Measurements from ENCODE around the gene LIPE. TPM values are rescaled to one million over a fixed set of nuclear protein-coding genes. Genes with fewer than 3 reads are reported as not detected.

Gene LIPE
- total and polyA plus RNA-seq, 7 donors = 1.6 to 48.0 (median 7.5) TPM

- no peak for DNase-seq
- peaks cover 20 to 80% (median 31%) of the 10 kb centered on the region in 4 donors for H3K36me3 ChIP-seq
- WGBS, 2 donors = 96% methylated on average over 29 of the region's 29 CpGs
Observed at GRCh38 chr19:42353341-42354015, 73.7 kb downstream of the LIPE start.

DNA sequence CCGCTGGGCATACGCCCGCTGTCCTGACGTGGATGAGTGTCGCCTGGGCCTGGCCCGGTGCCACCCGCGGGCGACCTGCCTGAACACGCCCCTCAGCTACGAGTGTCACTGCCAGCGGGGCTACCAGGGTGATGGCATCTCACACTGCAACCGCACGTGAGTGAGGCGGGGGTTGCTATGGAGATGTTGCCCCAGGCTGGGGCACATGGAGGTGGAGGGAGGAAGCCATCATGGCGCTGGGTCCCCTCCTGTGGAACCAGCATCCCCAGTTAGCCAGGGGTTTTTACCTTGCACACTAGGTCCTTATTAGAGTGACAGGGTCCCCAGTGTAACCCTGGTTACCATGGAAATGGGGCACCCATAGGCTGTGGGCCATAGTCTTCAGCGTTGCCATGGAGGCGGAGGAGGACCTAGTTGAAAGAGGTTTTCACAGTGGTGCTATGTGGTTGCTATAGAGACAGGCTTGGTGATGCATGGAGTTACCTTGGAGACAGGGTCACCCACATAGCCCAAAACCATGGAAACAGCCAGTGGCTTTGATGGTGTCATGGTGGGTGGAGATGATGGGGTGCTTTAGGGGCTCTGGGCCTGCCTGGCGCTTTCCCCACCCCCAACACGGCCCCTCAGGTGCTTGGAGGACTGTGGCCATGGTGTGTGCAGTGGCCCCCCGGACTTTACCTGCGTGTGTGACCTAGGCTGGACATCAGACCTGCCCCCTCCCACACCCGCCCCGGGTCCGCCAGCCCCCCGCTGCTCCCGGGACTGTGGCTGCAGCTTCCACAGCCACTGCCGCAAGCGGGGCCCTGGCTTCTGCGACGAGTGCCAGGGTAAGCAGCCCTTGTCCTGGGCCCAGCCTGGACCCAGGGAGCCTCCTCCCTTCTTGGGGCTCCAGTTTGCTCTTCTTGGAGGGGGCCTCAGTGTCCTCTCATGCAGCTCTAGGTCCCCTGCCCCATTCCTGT lies 74.6 kb downstream of the LIPE start:
- WGBS, 2 donors = 85 to 93% methylated on average over 31 of the region's 31 CpGs
- DNase-seq = no peak
- intact Hi-C loops (cut with DNase I) = no loop called here
- Histone ChIP-seq H3K36me3 (peaks cover 23 to 79% (median 28%) of the 10 kb centered on the region in 4 donors), H3K27ac (no peak overlapping the region), H3K4me3 (no peak overlapping the region), H3K9me3 (no peaks in the 10 kb centered on the region), H3K27me3 (no peaks in the 10 kb centered on the region), H3K4me1 (no peaks in the 10 kb centered on the region)
- TF ChIP-seq POLR2AphosphoS5 (IDR thresholded peaks at IDR 0.05) (no peak), POLR2A (IDR thresholded peaks at IDR 0.05) (no peak), EP300 (IDR thresholded peaks at IDR 0.05) (no peak), CTCF (IDR thresholded peaks at IDR 0.05) (no peak)

More at GRCh38 chr19:42353341-42354015, 73.7 kb downstream of the LIPE start:
- no peak for TF ChIP-seq EP300 (IDR thresholded peaks at IDR 0.05)
- TF ChIP-seq POLR2AphosphoS5 (IDR thresholded peaks at IDR 0.05) = no peak
- no peak for TF ChIP-seq CTCF (IDR thresholded peaks at IDR 0.05)
- no peak for TF ChIP-seq POLR2A (IDR thresholded peaks at IDR 0.05)
- intact Hi-C loops (cut with DNase I) = no loop called here
- Histone ChIP-seq H3K9me3 (no peaks in the 10 kb centered on the region), H3K27me3 (no peaks in the 10 kb centered on the region), H3K27ac (no peak overlapping the region), H3K4me3 (no peak overlapping the region), H3K4me1 (no peaks in the 10 kb centered on the region)

Small RNA genes within 50 kb of the gene (small RNA-seq; reads per million reads assigned to genes)
- 0 reads per million in 3 donors for gene RNU4-60P

Other genes starting within 250 kb of the LIPE start
- 10 to 100 TPM; 28.5 to 41.3 (median 36.3) TPM for gene DEDD2, start 209.7 kb downstream of the LIPE start, total RNA-seq
- gene DEDD2, start 209.7 kb downstream of the LIPE start, polyA plus RNA-seq = 10 to 100 TPM; 42.2 to 87.6 (median 49.9) TPM
- 1 to 10 TPM; 2.2 to 6.1 (median 4.3) TPM for gene ZNF526, start 207.1 kb downstream of the LIPE start, total RNA-seq
- gene ZNF526, start 207.1 kb downstream of the LIPE start, polyA plus RNA-seq = 1 to 10 TPM; 3.0 to 6.8 (median 3.2) TPM
- 10 to 100 TPM; 17.4 to 28.5 (median 20.5) TPM for gene GSK3A, start 184.8 kb downstream of the LIPE start, total RNA-seq
- 10 to 100 TPM; 31.8 to 49.5 (median 49.0) TPM for gene GSK3A, start 184.8 kb downstream of the LIPE start, polyA plus RNA-seq
- 10 to 100 TPM; 18.9 to 39.3 (median 25.6) TPM for gene ERF, start 172.3 kb downstream of the LIPE start, total RNA-seq
- gene ERF, start 172.3 kb downstream of the LIPE start, polyA plus RNA-seq = 10 to 100 TPM; 18.6 to 42.8 (median 23.6) TPM
- gene CIC, start 158.1 kb downstream of the LIPE start, total RNA-seq = 10 to 100 TPM; 16.0 to 31.3 (median 24.9) TPM
- gene CIC, start 158.1 kb downstream of the LIPE start, polyA plus RNA-seq = 10 to 100 TPM in 2 of 3 donors, 1 to 10 TPM in 1; 8.4 to 42.1 (median 17.3) TPM
- not detected for gene PRR19, start 125.3 kb downstream of the LIPE start, total RNA-seq
- gene PRR19, start 125.3 kb downstream of the LIPE start, polyA plus RNA-seq = under 1 TPM in 2 of 3 donors, not detected in 1; 0.69 to 0.79 TPM
- 1 to 10 TPM; 5.6 to 8.6 (median 6.0) TPM for gene PAFAH1B3, start 124.8 kb downstream of the LIPE start, total RNA-seq
- gene PAFAH1B3, start 124.8 kb downstream of the LIPE start, polyA plus RNA-seq = 10 to 100 TPM; 27.0 to 44.3 (median 27.7) TPM
- gene TMEM145, start 114.1 kb downstream of the LIPE start, total RNA-seq = 1 to 10 TPM in 1 of 4 donors, under 1 TPM in 2, not detected in 1; 0.54 to 4.4 (median 0.71) TPM
- gene TMEM145, start 114.1 kb downstream of the LIPE start, polyA plus RNA-seq = under 1 TPM in 1 of 3 donors, not detected in 2; 0.58 TPM
- 10 to 100 TPM in 2 of 4 donors, 1 to 10 TPM in 2; 5.4 to 21.6 (median 9.3) TPM for gene MEGF8, start 101.8 kb downstream of the LIPE start, total RNA-seq
- 10 to 100 TPM in 1 of 3 donors, 1 to 10 TPM in 2; 1.8 to 13.9 (median 2.3) TPM for gene MEGF8, start 101.8 kb downstream of the LIPE start, polyA plus RNA-seq
- not detected for gene CNFN, start 37.1 kb downstream of the LIPE start, total RNA-seq
- 10 to 100 TPM in 1 of 3 donors, 1 to 10 TPM in 2; 6.1 to 21.0 (median 9.7) TPM for gene CNFN, start 37.1 kb downstream of the LIPE start, polyA plus RNA-seq
- gene CXCL17, start 15.6 kb upstream of the LIPE start, total RNA-seq = not detected
- gene CXCL17, start 15.6 kb upstream of the LIPE start, polyA plus RNA-seq = 1 to 10 TPM in 1 of 3 donors, under 1 TPM in 1, not detected in 1; 0.90 to 1.2 TPM
- 1 to 10 TPM in 1 of 4 donors, under 1 TPM in 3; 0.55 to 2.4 (median 0.69) TPM for gene CEACAM1, start 101.1 kb upstream of the LIPE start, total RNA-seq
- 100 to 1,000 TPM in 2 of 3 donors, 10 to 100 TPM in 1; 51.1 to 444 (median 148) TPM for gene CEACAM1, start 101.1 kb upstream of the LIPE start, polyA plus RNA-seq
- not detected for gene CEACAM8, start 167.5 kb upstream of the LIPE start, total RNA-seq
- gene CEACAM8, start 167.5 kb upstream of the LIPE start, polyA plus RNA-seq = under 1 TPM in 2 of 3 donors, not detected in 1; 0.69 to 0.76 TPM